NCI-H2196 (cell line): ENCODE measurements around the gene CXorf38.
"Not testable (repeated sequence)": the region's sequence is repeated elsewhere in the genome, so short reads cannot be mapped to it uniquely, and the experiment has no call there.

Source experiments
- DNase-seq: peaks from one replicate; lab custom pipeline; 2025; ENCODE audit not compliant: unreplicated experiment; lab: John Stamatoyannopoulos, UW

CXorf38 gene

GRCh38 chrX:40632199-40632598 is 15.2 kb downstream of the CXorf38 start:
- DNase-seq, result no peak

- no peak for DNase-seq
These were observed 18.9 kb downstream of the CXorf38 start for GRCh38 chrX:40628506-40628905.

- no peak for DNase-seq
These were observed 22.1 kb downstream of the CXorf38 start for GRCh38 chrX:40625294-40625693.

GRCh38 chrX:40623665-40624064 is 23.7 kb downstream of the CXorf38 start:
- DNase-seq, result no peak

- DNase-seq, result no peak
These were observed 24.2 kb downstream of the CXorf38 start, which contains the start of gene MPC1L for GRCh38 chrX:40623139-40623536. TSS of gene MPC1L (plus strand) at chrX:40623428. CDS start at chrX:40623566, 138 bp downstream.

GRCh38 chrX:40622479-40623138 is 24.8 kb downstream of the CXorf38 start:
- no peak for DNase-seq

- DNase-seq, result no peak
These were observed 29.8 kb downstream of the CXorf38 start for GRCh38 chrX:40617566-40617965.

GRCh38 chrX:40615976-40616375 is 31.4 kb downstream of the CXorf38 start:
- DNase-seq, result no peak

- no peak for DNase-seq
These were observed 34.9 kb downstream of the CXorf38 start for GRCh38 chrX:40612511-40612910.

- no peak for DNase-seq
These were observed 40.0 kb downstream of the CXorf38 start for GRCh38 chrX:40607381-40607780.

GRCh38 chrX:40603446-40603845 is 43.9 kb downstream of the CXorf38 start:
- no peak for DNase-seq

- DNase-seq, result not testable (repeated sequence)
These were observed 57.6 kb downstream of the CXorf38 start for GRCh38 chrX:40589616-40590321.

- not testable (repeated sequence) for DNase-seq
These were observed 59.7 kb downstream of the CXorf38 start for GRCh38 chrX:40587623-40588022.

GRCh38 chrX:40582811-40583210 is 64.5 kb downstream of the CXorf38 start:
- no peak for DNase-seq

- not testable (repeated sequence) for DNase-seq
These were observed 65.2 kb downstream of the CXorf38 start for GRCh38 chrX:40582178-40582577.

GRCh38 chrX:40581336-40581920 is 65.9 kb downstream of the CXorf38 start:
- no peak for DNase-seq

GRCh38 chrX:40580537-40581335 is 66.6 kb downstream of the CXorf38 start, which contains the start of gene ATP6AP2:
TSS of gene ATP6AP2 (plus strand) at chrX:40580970. CDS start at chrX:40581066, 96 bp downstream.
- peak; percentile 89 for DNase-seq

- no peak for DNase-seq
These were observed 67.3 kb downstream of the CXorf38 start for GRCh38 chrX:40579900-40580536.

GRCh38 chrX:40579141-40579540 is 68.2 kb downstream of the CXorf38 start:
- DNase-seq, result no peak

- no peak for DNase-seq
These were observed 69.2 kb downstream of the CXorf38 start for GRCh38 chrX:40578039-40578695.
